Thyroid gland (tissue), 4 donors: ENCODE data around the gene NGEF. TPM values are rescaled to one million over a fixed set of nuclear protein-coding genes. Genes with fewer than 3 reads are reported as not detected.
"Not testable (repeated sequence)": the region's sequence is repeated elsewhere in the genome, so short reads cannot be mapped to it uniquely, and the experiment has no call there.

Source experiments
- DNase-seq, 2 donors: peaks; one replicate each; pipeline ENCODE4 v3.0.0-alpha.2; 2019
- H3K27ac ChIP-seq, 3 donors: fragments of 200-600 bp; sonication (generic); 1 replicate in 2 of 3; 2 replicates in 1 of 3; pipeline ENCODE4 v1.5.1; 2016 to 2019; ENCODE audit warnings: mild to moderate bottlenecking in 1 of 3, moderate library complexity in 1 of 3
- H3K27me3 ChIP-seq: fragments of 200-600 bp; sonication (generic); one replicate; pipeline ENCODE4 v1.5.1; 2019
- H3K36me3 ChIP-seq, 2 donors: fragments of 200-600 bp; sonication (generic); one replicate each; pipeline ENCODE4 v1.5.1; 2016 to 2019
- H3K4me1 ChIP-seq, 2 donors: fragments of 200-600 bp; sonication (generic); one replicate each; pipeline ENCODE4 v1.5.1; 2017 to 2019
- H3K4me3 ChIP-seq, 3 donors: fragments of 200-600 bp; sonication (generic); replicated peaks in 1 of 3; 1 replicate in 2 of 3; 2 replicates in 1 of 3; pipeline ENCODE4 v1.5.1; 2016; ENCODE audit warnings: mild to moderate bottlenecking in 1 of 3
- H3K9me3 ChIP-seq: fragments of 200-600 bp; sonication (generic); one replicate; pipeline ENCODE4 v1.5.1; 2017
- CTCF ChIP-seq, 6 experiments: fragments of 200-600 bp in 3 of 6; fragments of 450-650 bp in 3 of 6; sonication (generic) in 3 of 6; IDR thresholded peaks; one replicate each; pipeline ENCODE4 v1.5.1; 2016 to 2019; ENCODE audit warnings: antibody characterized with exemption in 6 of 6, mild to moderate bottlenecking in 2 of 6, inconsistent platforms in 1 of 6, moderate library complexity in 1 of 6
- POLR2A ChIP-seq, 2 donors: fragments of 450-650 bp; IDR thresholded peaks; one replicate each; pipeline ENCODE4 v1.6.1; 2017; ENCODE audit warnings: antibody characterized with exemption in 2 of 2, mild to moderate bottlenecking in 2 of 2, moderate library complexity in 1 of 2
- WGBS, 2 donors: methylation state at CpG; one replicate each; pipeline ENCODE4 v1.1.5; 2017; 5-methylcytosine and 5-hydroxymethylcytosine counted together
- intact Hi-C: fragments of 100-400 bp; cut with DNase I; formaldehyde crosslinking; loops from one replicate; pipeline ENCODE4 v1.15.1; 2023
- total RNA-seq, 4 donors: library from RNA; depleted of rRNA; stranded (reverse); fragments of >200 nt; gene quantifications; one replicate each; pipeline ENCODE4 v1.2.3, GENCODE V29; 2016

Gene NGEF
- total RNA-seq, 4 donors from 2014 or later = 0.11 to 2.1 TPM; not detected in 2

- WGBS, 2 donors = 92 to 96% methylated on average over 2 of the region's 2 CpGs
- no peaks in the 10 kb centered on the region for H3K36me3 ChIP-seq
- no peak for DNase-seq
- H3K9me3 ChIP-seq = no peaks in the 10 kb centered on the region
- peaks cover 0 to 13% of the 10 kb centered on the region in 2 donors for H3K4me1 ChIP-seq
- H3K27ac ChIP-seq = no peak overlapping the region
- H3K4me3 ChIP-seq = no peak overlapping the region
- TF ChIP-seq CTCF (IDR thresholded peaks at IDR 0.05) (no peak), POLR2A (IDR thresholded peaks at IDR 0.05) (no peak)
- intact Hi-C loops = no loop called here
- no peaks in the 10 kb centered on the region for H3K27me3 ChIP-seq
Observed at GRCh38 chr2:233055362-233055761, 42.3 kb upstream of the NGEF start.

- TF ChIP-seq CTCF (IDR thresholded peaks at IDR 0.05) (peak; percentile 57 to 94 (median 78)), POLR2A (IDR thresholded peaks at IDR 0.05) (no peak)
- H3K4me1 ChIP-seq = peaks cover 0 to 10% of the 10 kb centered on the region in 2 donors
- H3K4me3 ChIP-seq = no peak overlapping the region
- 31 to 34% methylated on average over 19 to 22 of the region's 22 CpGs for WGBS, 2 donors
- H3K27ac ChIP-seq = no peak overlapping the region
- no peaks in the 10 kb centered on the region for H3K27me3 ChIP-seq
- H3K9me3 ChIP-seq = no peaks in the 10 kb centered on the region
- intact Hi-C loops = loop anchor here (5.0 kb wide), 1 partner anchor 447 kb away; no protein-coding TSS in a partner anchor
- H3K36me3 ChIP-seq = no peaks in the 10 kb centered on the region
- DNase-seq = peak; percentile 52 to 60
Observed at GRCh38 chr2:233053928-233054784, 41.1 kb upstream of the NGEF start.

GRCh38 chr2:233052517-233052916 is 39.5 kb upstream of the NGEF start:
- WGBS, 2 donors = 99% methylated on average over 4 of the region's 4 CpGs

GRCh38 chr2:233051241-233052149 is 38.4 kb upstream of the NGEF start:
- 48 to 54% methylated on average over 23 to 24 of the region's 24 CpGs for WGBS, 2 donors
- Histone ChIP-seq H3K9me3 (no peaks in the 10 kb centered on the region), H3K4me1 (peaks cover 0 to 10% of the 10 kb centered on the region in 2 donors), H3K4me3 (no peak overlapping the region), H3K27me3 (no peaks in the 10 kb centered on the region), H3K27ac (no peak overlapping the region), H3K36me3 (no peaks in the 10 kb centered on the region)
- DNase-seq = peak; percentile 29 to 38
- intact Hi-C loops = loop anchor here (5.0 kb wide), 1 partner anchor 444 kb away; no protein-coding TSS in a partner anchor
- no peak for TF ChIP-seq POLR2A (IDR thresholded peaks at IDR 0.05)
- no peak for TF ChIP-seq CTCF (IDR thresholded peaks at IDR 0.05)

More at GRCh38 chr2:233052517-233052916, 39.5 kb upstream of the NGEF start:
- H3K27me3 ChIP-seq, H3K27ac ChIP-seq, H3K4me3 ChIP-seq, H3K4me1 ChIP-seq, H3K36me3 ChIP-seq, H3K9me3 ChIP-seq, DNase-seq: not testable (repeated sequence)
- intact Hi-C loops = loop anchor here (5.0 kb wide), 1 partner anchor 445 kb away; no protein-coding TSS in a partner anchor

- no peak for TF ChIP-seq POLR2A (IDR thresholded peaks at IDR 0.05)
- no peak for TF ChIP-seq CTCF (IDR thresholded peaks at IDR 0.05)
- Histone ChIP-seq H3K9me3 (no peaks in the 10 kb centered on the region), H3K27ac (no peak overlapping the region), H3K36me3 (no peaks in the 10 kb centered on the region), H3K27me3 (no peaks in the 10 kb centered on the region), H3K4me1 (peaks cover 0 to 10% of the 10 kb centered on the region in 2 donors), H3K4me3 (no peak overlapping the region)
- no peak for DNase-seq
- intact Hi-C loops = no loop called here
- WGBS, 2 donors = 42 to 49% methylated on average over 4 of the region's 4 CpGs
Observed at GRCh38 chr2:233049194-233049761, 36.2 kb upstream of the NGEF start.
